HTERT RPE-1 (cell line): Measurements from ENCODE around the gene POLR3A.

Experiments used
- in situ Hi-C: fragments of 300-500 bp; cut with MboI; formaldehyde crosslinking; loops from 4 replicates; pipeline ENCODE4 v1.14.3; 2020; ENCODE audit warnings: low sequenced_read_pairs

The POLR3A gene

GRCh38 chr10:78047314-78047891 is 18.1 kb upstream of the POLR3A start:
- in situ Hi-C loops = no loop called here

- in situ Hi-C loops = no loop called here
These were observed 17.5 kb upstream of the POLR3A start for GRCh38 chr10:78046711-78047269.

GRCh38 chr10:78045856-78046255 is 16.5 kb upstream of the POLR3A start:
- in situ Hi-C loops = no loop called here

DNA sequence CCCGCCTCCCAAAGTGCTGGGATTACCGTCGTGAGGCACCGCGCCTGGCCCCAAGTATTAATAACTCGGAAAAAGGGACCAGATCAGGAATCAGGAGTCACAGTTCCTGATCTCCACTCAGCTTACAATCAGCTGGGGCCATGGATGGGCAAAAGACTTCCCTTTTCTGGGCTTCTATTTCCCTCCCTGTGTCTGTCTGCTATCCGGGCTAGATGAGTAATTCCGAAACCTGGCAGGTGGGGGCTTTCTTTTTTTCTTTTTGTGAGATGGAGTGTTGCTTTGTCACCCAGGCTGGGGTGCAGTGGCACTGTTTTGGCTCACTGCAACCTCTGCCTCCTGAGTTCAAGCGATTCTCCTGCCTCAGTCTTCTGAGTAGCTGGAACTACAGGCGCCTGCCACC is 15.9 kb upstream of the POLR3A start:
- in situ Hi-C loops = no loop called here

GRCh38 chr10:78044699-78045098 is 15.4 kb upstream of the POLR3A start:
- in situ Hi-C loops = no loop called here

- in situ Hi-C loops = no loop called here
These were observed 14.9 kb upstream of the POLR3A start for GRCh38 chr10:78044179-78044578.

GRCh38 chr10:78042752-78043104 is 13.4 kb upstream of the POLR3A start:
- in situ Hi-C loops = no loop called here

GRCh38 chr10:78042058-78042751 is 12.9 kb upstream of the POLR3A start:
- in situ Hi-C loops = no loop called here

GRCh38 chr10:78041170-78042057 is 12.1 kb upstream of the POLR3A start:
- in situ Hi-C loops = no loop called here

DNA sequence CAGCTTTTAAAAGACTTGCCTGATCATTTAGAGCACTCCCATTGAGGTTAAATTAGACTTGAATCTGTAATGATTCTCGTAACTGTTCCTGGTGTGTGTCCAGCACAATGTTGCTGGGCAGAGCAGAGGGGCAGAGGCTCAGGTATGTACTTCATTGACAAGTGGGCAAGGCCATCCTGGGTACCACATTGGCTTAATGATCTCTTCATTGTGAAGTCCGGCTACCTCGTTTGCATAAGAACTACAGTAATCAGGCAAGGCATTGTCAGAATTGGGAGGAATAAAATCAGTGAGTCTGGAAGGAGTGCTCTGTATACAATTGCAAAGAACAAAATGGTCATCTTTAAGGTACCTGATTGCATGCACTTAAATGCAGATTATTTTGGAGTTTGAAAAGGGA is 10.4 kb upstream of the POLR3A start:
- in situ Hi-C loops = no loop called here

DNA sequence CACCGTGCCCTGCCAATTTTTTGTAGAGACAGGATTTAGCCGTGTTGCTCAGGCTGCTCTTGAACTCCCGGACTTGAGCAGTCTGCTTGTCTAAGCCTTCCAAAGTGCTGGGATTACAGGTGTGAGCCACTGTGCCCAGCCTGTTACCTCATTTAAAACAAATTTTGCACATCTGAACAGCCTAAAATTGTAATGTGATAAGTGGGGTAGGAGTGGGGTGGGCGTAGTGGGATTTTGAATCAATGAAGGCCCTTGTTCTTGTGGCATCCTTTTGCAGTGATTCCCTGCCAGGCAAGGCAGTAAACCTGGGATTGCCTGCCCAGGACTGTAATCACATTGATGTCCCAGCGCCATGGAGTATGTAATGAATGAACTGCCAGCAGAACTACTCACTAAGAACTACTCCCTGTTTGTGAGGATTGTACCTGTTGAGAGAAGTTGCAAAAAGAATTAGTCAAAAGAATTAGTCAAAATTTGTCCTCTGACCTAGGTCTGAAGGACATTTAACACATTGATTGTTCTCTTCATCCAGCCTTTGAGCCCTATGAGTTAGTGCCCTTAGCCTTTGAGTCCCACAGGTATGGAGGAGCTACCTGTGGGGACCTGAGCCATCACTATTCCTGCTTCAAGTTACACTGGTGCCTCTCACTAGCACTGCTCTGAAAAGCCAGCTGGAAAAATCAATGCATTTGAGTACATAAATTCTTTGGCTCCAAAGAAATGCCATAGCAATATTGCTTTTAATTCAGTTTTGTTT is 9.7 kb upstream of the POLR3A start:
- in situ Hi-C loops = no loop called here

DNA sequence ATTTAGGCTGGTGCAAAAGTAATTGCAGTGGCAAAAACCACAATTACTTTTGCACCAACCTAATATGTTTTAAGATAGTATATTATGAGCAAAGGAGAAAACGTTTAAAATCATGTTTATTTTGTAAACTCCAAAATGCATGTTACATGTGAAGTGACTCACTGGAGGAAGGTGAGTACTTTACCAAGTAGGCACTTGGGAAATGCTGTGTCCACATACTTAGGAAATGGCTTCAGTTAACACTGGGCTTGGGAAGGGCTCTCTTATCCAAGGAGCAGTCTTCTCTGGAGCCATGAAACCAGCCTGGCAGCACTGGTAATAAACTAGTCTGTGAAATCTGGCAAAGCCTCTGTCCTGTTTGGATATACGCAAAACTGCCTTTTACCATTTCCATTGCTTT is 8.8 kb upstream of the POLR3A start:
- in situ Hi-C loops = no loop called here

DNA sequence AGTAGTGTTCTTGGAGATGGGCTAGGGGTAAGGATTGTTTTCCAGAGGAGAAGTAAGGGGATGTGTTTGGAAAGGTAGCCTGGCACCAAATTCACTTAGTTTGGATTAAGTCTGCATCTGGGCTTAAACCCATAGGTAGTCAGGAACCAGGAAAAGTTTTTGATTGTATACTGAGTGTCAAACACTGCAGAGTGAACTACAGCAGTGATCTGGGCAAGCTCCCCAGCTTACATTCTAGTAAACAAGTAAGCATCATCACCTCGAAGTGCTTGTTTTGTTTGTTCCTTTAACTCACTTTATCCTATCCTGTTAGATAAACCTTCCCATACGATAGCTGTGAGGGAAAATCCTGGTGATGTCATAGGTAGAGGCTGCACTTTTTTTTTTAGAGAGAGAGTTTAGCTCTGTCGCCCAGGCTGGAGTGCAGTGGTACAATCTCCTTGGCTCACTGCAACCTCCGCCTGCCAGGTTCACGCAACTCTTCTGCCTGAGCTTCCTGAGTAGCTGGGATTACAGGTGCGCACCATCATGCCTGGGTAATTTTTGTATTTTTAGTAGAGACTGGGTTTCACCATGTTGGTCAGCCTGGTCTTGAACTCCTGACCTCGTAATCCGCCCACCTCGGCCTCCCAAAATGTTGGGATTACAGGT is 6.7 kb upstream of the POLR3A start:
- in situ Hi-C loops = no loop called here

- in situ Hi-C loops = no loop called here
These were observed 6.1 kb upstream of the POLR3A start for GRCh38 chr10:78035437-78035836.

- in situ Hi-C loops = no loop called here
These were observed 5.7 kb upstream of the POLR3A start for GRCh38 chr10:78035025-78035424.

DNA sequence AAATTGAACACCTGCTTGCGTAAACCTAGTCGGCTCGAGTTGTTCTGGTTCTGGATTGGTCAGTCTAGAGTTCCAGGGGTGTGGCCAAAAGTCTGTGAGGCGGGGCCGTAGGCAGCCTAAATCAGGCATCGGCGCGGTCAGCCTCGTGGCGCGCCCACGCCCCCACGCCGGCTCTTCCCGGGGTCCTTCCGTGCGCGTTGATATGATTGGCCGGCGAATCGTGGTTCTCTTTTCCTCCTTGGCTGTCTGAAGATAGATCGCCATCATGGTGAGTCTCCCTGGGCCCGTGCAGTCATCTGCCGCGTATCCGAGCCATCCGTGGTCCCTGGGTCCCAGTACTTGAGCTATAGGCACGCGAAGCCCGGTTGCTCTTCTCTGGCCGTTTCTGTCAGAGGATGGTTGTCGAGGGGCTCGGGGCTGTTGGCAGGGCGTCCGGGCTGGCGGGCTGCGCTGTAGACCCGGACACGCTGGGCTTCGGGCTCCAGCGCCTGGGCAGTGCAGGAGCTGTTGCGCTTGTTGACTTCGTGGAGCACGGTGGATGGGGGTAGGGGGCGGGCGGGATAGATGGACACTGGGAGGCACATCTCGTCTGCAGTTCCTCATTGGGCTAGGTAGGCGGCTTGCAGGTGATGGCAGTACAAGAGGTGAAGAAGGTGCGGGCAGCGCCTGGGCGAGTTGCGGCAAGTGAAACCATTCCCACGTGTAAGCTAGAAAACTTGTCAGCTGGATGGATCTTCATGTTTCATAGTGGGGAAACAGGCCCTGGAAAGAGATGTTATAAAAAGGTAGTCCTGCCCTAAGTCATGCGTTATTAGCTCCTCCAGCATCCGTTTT is 4.5 kb upstream of the POLR3A start, which contains the start of gene RPS24:
RPS24 (plus strand) TSS at position 227 of the 834 bp plus-strand sequence; CDS start at position 266, 39 bp downstream.
- in situ Hi-C loops = no loop called here

- in situ Hi-C loops = no loop called here
These were observed 4.0 kb upstream of the POLR3A start for GRCh38 chr10:78033387-78033636.

GRCh38 chr10:78028438-78029268 is 662 bp downstream of the POLR3A start:
- in situ Hi-C loops = no loop called here
